SW 1271 (cell line): ENCODE data around the gene OR2L3.
"Not testable (repeated sequence)": the region's sequence is repeated elsewhere in the genome, so short reads cannot be mapped to it uniquely, and the experiment has no call there.

ENCODE experiments used
- DNase-seq, 2 experiments: peaks; one replicate each; lab custom pipeline; 2025; lab: John Stamatoyannopoulos, UW

The OR2L3 gene

GRCh38 chr1:248046536-248046935, at the start of gene OR2L3:
Gene OR2L3 (plus strand): TSS chr1:248046836. CDS start chr1:248060682, 13,846 bp downstream.
- no peak for DNase-seq

GRCh38 chr1:247998811-247999210, 47.8 kb upstream of the OR2L3 start:
- no peak for DNase-seq

DNA sequence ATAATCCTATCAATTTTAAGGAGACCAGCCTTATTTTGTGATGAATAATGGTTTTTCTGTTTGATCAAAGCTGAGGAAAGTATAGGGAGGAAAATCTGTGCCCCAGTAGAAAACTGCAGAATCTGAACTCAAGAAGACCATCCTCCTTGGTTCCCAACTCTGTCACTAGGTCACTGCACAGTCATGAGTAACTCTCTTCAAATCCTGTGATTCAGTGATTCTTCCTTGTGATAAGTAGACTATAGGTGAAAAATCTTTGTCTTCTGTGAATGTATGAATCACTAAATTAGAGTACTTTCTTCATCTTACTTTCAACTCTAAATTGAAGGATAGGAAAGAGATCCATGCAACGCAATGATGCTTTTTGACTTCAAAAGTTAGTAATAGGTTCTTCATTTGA, 46.5 kb upstream of the OR2L3 start:
- DNase-seq: no peak

DNA sequence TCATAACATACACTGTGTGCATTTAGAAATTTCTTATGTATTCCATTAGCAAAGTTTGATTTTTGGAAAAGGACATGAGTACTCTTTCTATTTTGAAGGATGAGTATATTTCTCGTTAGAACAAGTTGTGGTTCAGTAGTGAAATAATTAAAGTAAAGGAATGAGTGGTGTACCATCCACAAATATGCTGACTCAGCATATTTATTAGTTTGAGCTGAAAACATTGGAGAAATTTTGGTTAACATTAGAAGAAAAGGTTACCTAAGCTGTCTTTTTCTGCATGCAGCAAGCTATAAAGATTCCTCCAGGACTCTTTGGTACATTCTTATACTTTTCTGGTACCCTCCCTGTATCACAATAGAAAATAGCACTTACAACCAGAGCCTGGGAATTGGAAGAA, 38.9 kb upstream of the OR2L3 start:
- DNase-seq: no peak

GRCh38 chr1:248009681-248010080, 37.0 kb upstream of the OR2L3 start:
- DNase-seq: no peak

DNA sequence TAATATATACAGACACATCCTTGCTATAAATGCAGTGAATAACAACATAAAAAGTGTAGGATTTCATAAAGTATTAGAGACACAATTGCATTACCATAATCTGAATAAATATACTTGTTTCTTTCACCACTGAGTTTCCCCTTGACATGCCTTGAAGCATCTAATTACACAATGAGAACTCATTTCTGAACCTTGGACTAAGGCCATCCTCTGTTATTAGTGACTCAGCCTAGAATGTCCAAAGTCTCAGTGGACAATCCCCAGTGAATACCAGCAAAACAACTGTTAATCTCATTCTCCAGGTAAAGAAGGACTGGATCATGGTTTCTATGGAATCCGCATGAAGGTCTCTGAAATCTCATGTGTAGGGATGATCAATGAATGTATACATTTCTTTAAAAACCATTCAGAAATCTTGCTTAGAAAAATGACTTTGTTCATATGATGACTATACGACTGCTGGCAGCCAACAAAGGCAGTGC, 33.4 kb upstream of the OR2L3 start, which contains the start of gene OR2L5:
TSS of gene OR2L5 (plus strand) at position 432 of the 482 bp plus-strand sequence. CDS start 8,288 bp downstream, outside the sequence.
- no peak for DNase-seq

DNA sequence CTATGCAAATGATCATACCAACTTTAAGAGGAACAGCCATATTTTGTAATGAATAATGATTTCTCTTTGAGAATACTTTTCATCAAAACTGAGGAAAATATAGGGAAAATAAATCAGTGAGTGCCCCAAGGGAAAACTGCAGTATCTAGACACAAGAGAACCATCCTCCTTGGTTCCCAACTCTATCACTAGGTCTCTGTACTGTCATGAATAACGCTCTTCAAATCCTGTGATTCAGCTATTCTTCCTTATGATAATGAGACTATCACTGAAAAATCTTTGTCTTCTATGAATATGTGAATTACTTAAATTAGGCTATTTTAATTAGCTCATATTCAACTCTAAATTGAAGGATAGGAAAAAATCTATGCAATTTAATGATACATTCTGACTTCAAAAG, 30.8 kb upstream of the OR2L3 start:
- no peak for DNase-seq

- DNase-seq: no peak
Observed at GRCh38 chr1:248029770-248030169, 16.9 kb upstream of the OR2L3 start, which contains the start of gene OR2L2. Gene OR2L2 (plus strand): TSS chr1:248030070. CDS start chr1:248038268, 8,198 bp downstream.

DNA sequence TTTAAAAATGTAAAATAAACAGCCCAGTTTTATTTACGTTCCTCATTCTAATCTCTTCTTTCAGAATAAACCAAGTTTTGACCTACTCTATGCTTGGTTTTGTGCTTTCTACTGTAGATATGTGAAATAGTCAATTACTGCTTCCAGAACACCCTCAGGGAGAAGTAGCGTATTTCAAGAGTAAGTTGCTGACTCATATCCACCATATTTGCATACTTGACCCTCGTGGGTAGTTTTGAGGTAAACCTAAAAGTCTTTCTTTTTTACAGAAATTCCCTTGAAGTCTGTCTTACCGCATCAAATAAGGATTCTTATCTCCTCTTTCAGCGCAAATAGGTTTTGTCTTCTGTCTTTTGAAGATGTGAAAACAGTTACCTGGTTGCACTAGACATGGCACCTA, 1.4 kb upstream of the OR2L3 start:
- DNase-seq: no peak

- no peak for DNase-seq
Observed at GRCh38 chr1:248047008-248047407, 372 bp downstream of the OR2L3 start.

GRCh38 chr1:248054671-248055070, 8.0 kb downstream of the OR2L3 start:
- DNase-seq: no peak

DNA sequence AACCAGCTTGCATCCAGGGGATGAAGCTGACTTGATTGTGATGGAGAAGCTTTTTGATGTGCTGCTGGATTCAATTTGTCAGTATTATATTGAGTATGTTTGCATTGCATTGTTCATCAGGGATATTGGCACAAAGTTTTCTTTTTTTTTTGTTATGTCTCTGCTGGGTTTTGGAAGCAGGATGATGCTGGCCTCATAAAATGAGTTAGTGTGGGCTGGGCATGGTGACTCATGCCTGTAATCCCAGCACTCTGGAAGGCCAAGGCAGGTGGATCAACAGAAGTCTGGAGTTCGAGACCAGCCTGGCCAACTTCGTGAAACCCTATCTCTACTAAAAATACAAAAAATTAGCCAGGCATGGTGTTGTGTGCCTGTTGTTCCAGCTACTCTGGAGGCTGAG, 8.6 kb downstream of the OR2L3 start:
- no peak for DNase-seq

DNA sequence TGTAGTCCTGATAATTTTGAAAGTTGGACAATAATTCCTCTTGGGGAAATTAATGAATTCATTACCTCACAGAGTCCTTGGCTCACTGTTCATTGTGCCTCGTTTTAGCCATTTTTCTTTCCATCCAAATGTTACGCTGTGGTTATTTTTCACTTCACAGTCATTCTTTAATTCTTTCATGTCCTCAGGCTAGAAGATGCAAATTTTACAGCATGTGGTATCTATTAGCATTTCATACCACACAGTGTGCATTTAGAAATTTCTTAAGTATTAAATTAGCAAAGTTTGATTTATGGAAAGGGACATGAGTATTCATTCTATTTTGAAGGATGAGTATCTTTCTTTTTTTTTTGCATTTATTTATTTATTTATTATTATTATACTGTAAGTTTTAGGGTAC, 18.4 kb downstream of the OR2L3 start:
- no peak for DNase-seq

DNA sequence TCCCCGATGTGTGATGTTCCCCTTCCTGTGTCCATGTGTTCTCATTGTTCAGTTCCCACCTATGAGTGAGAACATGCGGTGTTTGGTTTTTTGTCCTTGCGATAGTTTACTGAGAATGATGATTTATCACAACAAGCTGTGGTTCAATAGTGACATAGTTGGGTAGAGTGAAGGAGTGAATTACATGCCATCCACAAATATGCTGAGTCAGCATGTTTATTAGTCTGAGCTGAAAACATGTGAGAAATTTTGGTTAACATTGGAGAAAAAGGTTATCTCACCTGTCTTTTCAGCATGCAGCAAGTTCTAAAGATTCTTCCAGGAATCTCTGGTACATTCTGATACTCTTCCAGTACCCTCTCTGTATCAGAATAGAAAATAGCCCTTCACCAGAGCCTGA, 19.0 kb downstream of the OR2L3 start:
- DNase-seq: no peak

DNA sequence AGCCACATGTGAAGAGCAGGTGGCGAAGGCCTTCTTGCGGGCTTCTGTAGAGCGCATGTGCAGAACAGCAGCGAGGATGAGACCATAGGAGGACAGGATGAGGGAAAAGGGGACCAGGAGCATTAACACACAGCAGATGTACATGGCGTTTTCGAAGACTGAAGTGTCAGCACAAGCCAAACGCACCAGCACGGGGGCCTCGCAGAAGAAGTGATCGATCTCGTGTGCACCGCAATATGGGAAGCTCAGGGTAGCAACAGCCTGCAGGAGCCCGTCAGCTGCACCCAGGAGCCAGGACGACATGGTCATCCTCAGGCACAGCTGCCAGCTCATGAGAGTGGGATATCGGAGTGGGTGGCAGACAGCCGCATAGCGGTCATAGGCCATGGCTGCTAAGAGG, 37.2 kb downstream of the OR2L3 start:
- DNase-seq: not testable (repeated sequence)

- DNase-seq: no peak
Observed at GRCh38 chr1:248094884-248095283, 48.2 kb downstream of the OR2L3 start, which contains the start of gene OR2L13. Gene OR2L13 (plus strand): TSS chr1:248095184. CDS start chr1:248099376, 4,192 bp downstream.

- DNase-seq: no peak
Observed at GRCh38 chr1:248098529-248098928, 51.9 kb downstream of the OR2L3 start.

DNA sequence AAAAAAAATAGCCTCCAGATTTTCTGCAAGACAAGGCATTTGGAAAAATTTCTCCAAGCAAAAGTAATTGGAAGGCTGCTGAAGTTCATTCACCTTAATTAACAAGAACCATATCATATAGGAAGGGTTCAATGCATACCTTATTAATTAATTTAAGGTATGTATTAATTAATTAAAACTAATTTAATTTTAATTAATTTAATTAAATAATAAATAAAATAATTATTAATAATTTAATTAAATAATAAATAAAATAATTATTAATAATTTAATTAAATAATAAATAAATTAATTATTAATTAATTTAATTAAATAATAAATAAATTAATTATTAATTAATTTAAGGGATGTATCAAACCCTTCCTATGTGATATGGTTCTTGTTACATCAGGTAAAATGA, 56.2 kb downstream of the OR2L3 start:
- no peak for DNase-seq

DNA sequence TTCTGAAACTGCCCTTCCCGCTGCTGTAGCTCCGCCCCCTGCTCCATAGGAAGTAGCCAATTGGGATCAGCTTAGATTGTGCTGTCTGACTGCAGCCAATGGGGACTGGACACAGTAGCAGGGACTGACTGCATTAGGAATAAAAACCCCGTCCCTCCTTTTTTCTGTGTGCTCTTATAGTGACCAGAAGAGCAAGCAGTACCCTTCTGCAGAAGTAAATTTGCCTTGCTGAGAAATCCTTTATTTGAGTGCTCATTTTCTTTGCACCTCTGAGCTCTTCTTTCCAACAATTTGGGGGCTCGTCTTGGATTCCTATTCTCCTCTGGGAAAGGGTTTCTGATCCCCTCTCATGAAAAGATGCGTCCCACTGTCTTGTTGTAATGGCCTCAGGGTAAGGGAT, 64.5 kb downstream of the OR2L3 start:
- no peak for DNase-seq
